Measurements from ENCODE around the gene ORMDL2. TPM values are rescaled to one million over a fixed set of nuclear protein-coding genes. Genes with fewer than 3 reads are reported as not detected.

Gene ORMDL2
- total and polyA plus RNA-seq, 7 donors = 9.1 to 64.6 (median 18.0) TPM

DNA sequence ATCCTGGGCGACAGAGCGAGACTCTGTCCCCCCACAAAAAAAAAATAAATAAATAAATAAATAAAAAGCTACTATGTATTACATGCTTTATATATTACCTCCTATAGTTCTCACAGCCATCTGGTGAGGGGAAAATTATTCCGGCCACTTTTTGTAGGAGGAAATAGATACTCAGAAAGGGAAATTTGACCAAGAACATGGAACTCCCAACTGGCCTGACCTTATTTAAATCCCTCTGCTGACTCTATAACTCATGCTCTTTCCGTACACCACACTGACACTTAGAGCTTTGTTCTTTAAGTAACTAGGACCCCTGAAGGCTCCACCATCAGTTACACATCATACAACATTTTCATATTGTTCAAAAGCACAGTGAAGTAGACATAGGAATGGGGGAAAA lies 27.1 kb downstream of the ORMDL2 start:
- intact Hi-C loops (cut with DNase I) = no loop called here
- no peak for DNase-seq

DNA sequence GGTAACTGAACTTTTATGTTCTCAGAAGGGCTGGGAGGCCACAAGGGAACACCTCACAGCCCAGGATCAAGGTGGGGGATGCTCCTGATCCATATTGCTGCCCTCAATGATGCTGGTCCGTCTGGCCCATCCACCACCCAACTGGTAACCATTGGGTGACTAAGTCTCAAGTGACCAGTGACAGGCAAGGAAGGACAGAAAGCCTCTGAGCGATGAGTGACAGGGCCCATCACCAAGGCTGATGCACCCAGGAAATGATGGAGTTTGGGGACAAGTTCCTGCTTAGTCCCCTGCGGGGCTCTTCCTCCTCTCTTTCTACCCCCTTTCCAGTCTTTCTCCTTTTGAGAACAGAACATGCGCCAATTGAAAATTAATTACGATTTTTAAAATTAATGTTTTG lies 27.5 kb downstream of the ORMDL2 start:
- TF ChIP-seq POLR2AphosphoS5 (IDR thresholded peaks at IDR 0.05) (no peak), POLR2A (IDR thresholded peaks at IDR 0.05) (no peak), EP300 (IDR thresholded peaks at IDR 0.05) (no peak)
- TF ChIP-seq, protein P1, sequence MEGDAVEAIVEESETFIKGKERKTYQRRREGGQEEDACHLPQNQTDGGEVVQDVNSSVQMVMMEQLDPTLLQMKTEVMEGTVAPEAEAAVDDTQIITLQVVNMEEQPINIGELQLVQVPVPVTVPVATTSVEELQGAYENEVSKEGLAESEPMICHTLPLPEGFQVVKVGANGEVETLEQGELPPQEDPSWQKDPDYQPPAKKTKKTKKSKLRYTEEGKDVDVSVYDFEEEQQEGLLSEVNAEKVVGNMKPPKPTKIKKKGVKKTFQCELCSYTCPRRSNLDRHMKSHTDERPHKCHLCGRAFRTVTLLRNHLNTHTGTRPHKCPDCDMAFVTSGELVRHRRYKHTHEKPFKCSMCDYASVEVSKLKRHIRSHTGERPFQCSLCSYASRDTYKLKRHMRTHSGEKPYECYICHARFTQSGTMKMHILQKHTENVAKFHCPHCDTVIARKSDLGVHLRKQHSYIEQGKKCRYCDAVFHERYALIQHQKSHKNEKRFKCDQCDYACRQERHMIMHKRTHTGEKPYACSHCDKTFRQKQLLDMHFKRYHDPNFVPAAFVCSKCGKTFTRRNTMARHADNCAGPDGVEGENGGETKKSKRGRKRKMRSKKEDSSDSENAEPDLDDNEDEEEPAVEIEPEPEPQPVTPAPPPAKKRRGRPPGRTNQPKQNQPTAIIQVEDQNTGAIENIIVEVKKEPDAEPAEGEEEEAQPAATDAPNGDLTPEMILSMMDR (IDR thresholded peaks at IDR 0.05) = no peak
- intact Hi-C loops (cut with DNase I) = no loop called here
- Histone ChIP-seq H3K4me1 (peaks cover 0 to 15% (median 9%) of the 10 kb centered on the region in 4 donors), H3K36me3 (no peaks in the 10 kb centered on the region), H3K4me3 (no peak overlapping the region), H3K27me3 (peaks cover 0 to 6% (median 0%) of the 10 kb centered on the region in 3 donors), H3K27ac (peak overlapping the region in 2 of 4 donors; percentile 86 to 90), H3K9me3 (no peaks in the 10 kb centered on the region)
- DNase-seq = no peak
- 84 to 86% methylated on average over 5 of the region's 5 CpGs for WGBS, 2 donors

More for the DNA sequence above, 27.1 kb downstream of the ORMDL2 start:
- Histone ChIP-seq H3K27me3 (peaks cover 0 to 6% (median 0%) of the 10 kb centered on the region in 3 donors), H3K9me3 (no peaks in the 10 kb centered on the region), H3K4me1 (peaks cover 0 to 15% (median 9%) of the 10 kb centered on the region in 4 donors), H3K27ac (peak overlapping the region in 2 of 4 donors; percentile 86 to 90), H3K4me3 (no peak overlapping the region), H3K36me3 (no peaks in the 10 kb centered on the region)
- TF ChIP-seq POLR2AphosphoS5 (IDR thresholded peaks at IDR 0.05) (no peak), POLR2A (IDR thresholded peaks at IDR 0.05) (no peak), EP300 (IDR thresholded peaks at IDR 0.05) (no peak)
- TF ChIP-seq, protein P1 (IDR thresholded peaks at IDR 0.05) = no peak
- 88 to 91% methylated on average over 4 of the region's 4 CpGs for WGBS, 2 donors

DNA sequence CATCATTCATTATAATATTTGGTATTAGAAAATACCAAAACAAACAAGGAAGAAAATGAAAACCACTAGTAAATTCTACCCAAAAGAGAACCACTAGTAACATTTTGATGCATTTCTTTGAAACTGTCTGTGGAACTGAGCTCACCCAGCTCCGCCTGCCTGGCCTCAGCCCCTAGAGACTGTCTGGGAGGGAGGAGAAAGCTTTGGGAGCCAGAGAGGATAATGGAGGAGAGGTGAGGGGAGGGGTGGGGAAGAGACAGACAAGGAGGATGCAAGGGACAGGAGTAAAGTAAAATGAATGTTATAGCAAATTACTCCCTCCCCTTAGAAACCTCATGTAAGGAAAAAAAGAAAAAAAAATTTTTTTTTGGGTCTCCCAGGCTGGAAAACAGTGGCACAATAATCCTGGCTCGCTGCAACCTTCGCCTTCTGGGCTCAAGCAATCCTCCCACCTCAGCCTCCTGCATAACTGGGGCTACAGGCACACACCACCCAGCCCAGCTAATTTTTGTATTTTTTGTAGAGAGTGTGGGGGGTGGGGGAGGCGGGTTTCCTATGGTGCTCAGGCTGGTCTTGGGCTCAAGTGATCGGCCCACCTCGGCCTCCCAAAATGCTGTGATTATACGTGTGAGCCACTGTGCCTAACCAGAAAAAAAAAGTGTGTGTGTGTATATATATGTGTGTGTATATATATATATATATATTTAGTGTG lies 28.1 kb downstream of the ORMDL2 start:
- Histone ChIP-seq H3K9me3 (no peaks in the 10 kb centered on the region), H3K27me3 (peaks cover 0 to 6% (median 0%) of the 10 kb centered on the region in 3 donors), H3K27ac (peak overlapping the region; percentile 82 to 90 (median 85)), H3K4me1 (peaks cover 0 to 15% (median 9%) of the 10 kb centered on the region in 4 donors), H3K36me3 (no peaks in the 10 kb centered on the region), H3K4me3 (no peak overlapping the region)
- intact Hi-C loops (cut with DNase I) = no loop called here
- DNase-seq = no peak
- WGBS, 2 donors = 80 to 85% methylated on average over 7 of the region's 7 CpGs
- no peak for TF ChIP-seq EP300 (IDR thresholded peaks at IDR 0.05)
- TF ChIP-seq, protein P1 (IDR thresholded peaks at IDR 0.05) = no peak

DNA sequence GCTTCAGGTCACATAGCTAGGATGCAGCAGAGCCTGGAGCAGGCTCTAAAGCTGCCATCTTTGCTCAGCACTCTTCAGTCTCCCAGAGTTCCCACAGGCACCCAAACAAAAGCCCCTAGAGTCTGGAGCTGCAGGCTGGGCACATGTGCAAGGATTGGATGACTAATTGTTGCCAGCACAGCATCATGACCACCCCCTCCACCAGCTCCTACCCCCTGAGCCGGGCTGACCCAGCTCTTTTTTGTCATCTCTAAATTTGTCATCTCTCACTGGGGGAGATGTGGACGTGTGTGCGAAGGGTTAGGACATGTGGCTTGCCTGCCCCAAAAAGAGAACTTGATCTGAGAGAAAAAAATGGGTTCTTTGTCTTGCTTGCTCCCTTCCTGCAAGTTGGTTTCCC lies 29.2 kb downstream of the ORMDL2 start:
- intact Hi-C loops (cut with DNase I) = no loop called here
- Histone ChIP-seq H3K9me3 (no peaks in the 10 kb centered on the region), H3K27ac (peak overlapping the region; percentile 82 to 90 (median 85)), H3K36me3 (no peaks in the 10 kb centered on the region), H3K4me3 (no peak overlapping the region), H3K4me1 (peaks cover 0 to 15% (median 9%) of the 10 kb centered on the region in 4 donors), H3K27me3 (peaks cover 0 to 6% (median 0%) of the 10 kb centered on the region in 3 donors)
- DNase-seq = peak; percentile 78
- TF ChIP-seq EP300 (IDR thresholded peaks at IDR 0.05) (peak in 1 of 4 donors; percentile 32), POLR2AphosphoS5 (IDR thresholded peaks at IDR 0.05) (peak in 3 of 4 donors; percentile 12 to 68 (median 15)), POLR2A (IDR thresholded peaks at IDR 0.05) (no peak)
- TF ChIP-seq, protein P1 (IDR thresholded peaks at IDR 0.05) = no peak
- WGBS, 2 donors = 68 to 71% methylated on average over 3 of the region's 3 CpGs

All from sigmoid colon (tissue), 7 donors.